ENCODE results near the gene ZBTB7A.

Gene ZBTB7A

DNA sequence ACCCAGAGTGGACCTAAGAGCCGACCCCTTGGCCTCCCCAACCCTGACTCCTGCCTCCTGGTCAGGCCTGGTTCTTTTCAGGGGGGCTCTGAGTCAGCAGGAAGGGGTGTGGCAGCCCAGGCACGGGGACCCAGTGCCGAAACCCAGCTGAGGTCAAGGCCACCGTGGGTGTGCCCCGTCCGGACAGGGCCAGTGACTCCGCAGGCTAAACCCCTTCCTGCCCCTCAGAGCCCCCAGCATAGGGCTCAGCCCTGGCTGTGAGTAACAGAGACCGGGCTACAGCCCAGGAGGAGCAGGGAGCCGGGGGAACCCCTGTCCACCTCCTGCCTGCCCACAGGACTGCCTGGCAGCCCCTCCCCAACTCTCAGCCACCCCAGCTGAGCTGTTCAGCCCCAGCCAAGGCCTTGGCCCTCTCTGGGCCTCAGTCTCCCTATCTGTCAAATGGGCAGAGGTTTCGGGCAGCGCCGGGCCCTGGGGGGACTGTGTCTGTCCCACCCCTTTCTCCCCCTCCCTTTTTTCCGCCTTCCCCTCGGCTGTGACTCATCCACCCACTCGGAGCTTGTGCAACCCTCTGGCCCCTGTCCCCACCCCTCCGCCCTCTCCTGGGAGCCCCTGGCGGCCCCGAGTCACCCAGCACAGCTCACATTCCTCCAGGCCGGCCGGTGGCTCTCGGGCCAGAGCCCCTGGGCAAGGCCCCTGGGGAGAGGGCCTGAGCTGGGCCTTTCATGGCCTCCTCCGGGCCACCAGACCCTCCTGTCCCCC lies 8.6 kb downstream of the ZBTB7A start:
- peak in 1 of 3 donors; percentile 44 for DNase-seq (ENCODE audit: low read depth in 2 of 3, low spot score in 1 of 3)

GRCh38 chr19:4055209-4055552 lies 11.5 kb downstream of the ZBTB7A start:
- DNase-seq (ENCODE audit: low read depth in 2 of 3, low spot score in 1 of 3), result no peak

- DNase-seq (ENCODE audit: low read depth in 2 of 3, low spot score in 1 of 3), result no peak
Observed at GRCh38 chr19:4054441-4055208, 12.1 kb downstream of the ZBTB7A start.

DNA sequence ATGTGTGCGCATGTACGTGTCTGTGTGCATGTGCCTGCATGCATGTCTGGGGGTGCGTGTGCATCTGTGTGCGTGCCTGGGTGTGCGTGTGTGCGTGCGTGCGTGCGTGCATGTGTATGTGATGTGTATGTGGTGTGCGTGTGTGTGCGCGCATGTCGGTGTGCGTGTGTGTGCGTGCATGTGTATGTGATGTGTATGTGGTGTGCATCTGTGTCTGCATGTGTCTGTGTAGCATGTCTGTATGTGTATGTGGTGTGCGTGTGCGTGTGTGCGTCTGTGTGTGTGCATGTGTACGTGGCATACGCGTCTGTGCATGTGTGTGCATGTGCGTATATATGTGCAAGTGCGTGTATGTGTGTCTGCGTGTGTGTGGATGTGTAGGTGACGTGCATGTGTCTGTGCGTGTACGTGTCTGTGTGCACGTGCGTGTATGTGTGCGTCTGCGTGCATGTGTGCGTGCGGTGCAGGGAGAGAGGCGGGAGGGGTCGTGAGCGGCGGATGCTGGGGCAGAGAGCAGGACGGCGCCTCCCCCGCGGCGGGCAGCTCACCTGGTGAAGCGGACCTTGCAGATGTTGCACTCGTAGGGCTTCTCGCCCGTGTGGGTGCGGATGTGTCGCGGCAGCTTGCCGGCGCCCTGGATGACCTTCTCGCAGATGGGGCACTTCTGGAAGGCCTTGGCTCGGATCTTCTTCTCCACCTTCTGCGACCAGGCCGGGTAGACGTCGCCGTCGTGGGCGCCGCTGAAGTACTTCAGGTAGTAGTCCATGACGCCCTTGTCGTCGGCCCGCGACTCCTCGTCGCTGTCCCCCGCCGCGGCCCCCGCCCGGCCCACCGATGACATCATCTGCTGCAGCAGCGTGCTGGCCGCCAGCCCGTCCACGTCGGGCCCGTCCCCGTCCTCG lies 13.0 kb downstream of the ZBTB7A start:
- no peak for DNase-seq (ENCODE audit: low read depth in 2 of 3, low spot score in 1 of 3)

DNA sequence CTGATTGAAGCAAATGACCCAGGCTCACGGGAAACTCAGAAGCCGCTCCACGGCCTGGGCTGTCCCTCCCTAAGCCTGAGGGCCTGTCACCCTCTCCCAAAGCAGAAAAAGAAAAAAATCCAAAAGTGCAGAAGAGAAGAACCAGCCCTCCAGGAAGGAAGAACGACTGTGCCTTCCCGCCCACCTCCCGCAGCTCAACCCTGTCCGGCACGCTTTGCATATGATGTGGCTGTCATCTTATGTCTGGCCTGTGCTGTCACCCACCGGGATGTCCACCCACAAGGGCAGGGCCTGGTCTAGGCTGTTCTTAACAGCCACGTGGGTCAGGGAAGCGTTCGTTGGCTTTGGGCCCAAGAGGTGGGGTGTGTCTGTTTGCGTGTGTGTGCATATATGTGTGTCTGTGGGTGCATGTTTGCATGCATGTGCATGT lies 13.7 kb downstream of the ZBTB7A start:
- no peak for DNase-seq (ENCODE audit: low read depth in 2 of 3, low spot score in 1 of 3)

GRCh38 chr19:4052114-4052992 lies 14.3 kb downstream of the ZBTB7A start:
- no peak for DNase-seq (ENCODE audit: low read depth in 2 of 3, low spot score in 1 of 3)

GRCh38 chr19:4051175-4052101 lies 15.3 kb downstream of the ZBTB7A start:
- DNase-seq (ENCODE audit: low read depth in 2 of 3, low spot score in 1 of 3), result no peak

DNA sequence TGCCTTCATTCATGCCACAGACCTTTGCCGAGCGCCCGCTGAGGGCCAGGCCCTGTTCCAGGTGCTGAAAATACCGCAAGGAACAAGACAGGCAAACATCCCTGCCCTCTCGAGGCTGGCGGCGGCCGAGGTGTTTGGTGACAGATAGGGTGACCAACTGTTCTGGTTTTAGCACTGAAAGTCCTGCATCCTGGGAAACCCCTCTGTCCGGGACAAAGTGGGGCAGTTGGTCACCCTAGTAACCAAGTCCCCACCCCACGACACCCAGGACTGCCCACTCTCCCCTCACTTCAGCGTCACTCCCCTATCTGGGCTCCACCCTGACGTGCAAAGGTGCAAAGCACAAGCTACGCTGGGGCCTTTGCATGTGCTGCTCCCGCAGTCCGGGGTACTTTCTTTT lies 17.3 kb downstream of the ZBTB7A start:
- DNase-seq (ENCODE audit: low read depth in 2 of 3, low spot score in 1 of 3), result no peak

- no peak for DNase-seq (ENCODE audit: low read depth in 2 of 3, low spot score in 1 of 3)
Observed at GRCh38 chr19:4046946-4047683, 19.6 kb downstream of the ZBTB7A start.

- no peak for DNase-seq (ENCODE audit: low read depth in 2 of 3, low spot score in 1 of 3)
Observed at GRCh38 chr19:4046362-4046691, 20.4 kb downstream of the ZBTB7A start.

GRCh38 chr19:4045597-4046361 lies 20.9 kb downstream of the ZBTB7A start:
- no peak for DNase-seq (ENCODE audit: low read depth in 2 of 3, low spot score in 1 of 3)

GRCh38 chr19:4044990-4045465 lies 21.7 kb downstream of the ZBTB7A start:
- DNase-seq (ENCODE audit: low read depth in 2 of 3, low spot score in 1 of 3), result no peak

- DNase-seq (ENCODE audit: low read depth in 2 of 3, low spot score in 1 of 3), result no peak
Observed at GRCh38 chr19:4043966-4044715, 22.6 kb downstream of the ZBTB7A start.

DNA sequence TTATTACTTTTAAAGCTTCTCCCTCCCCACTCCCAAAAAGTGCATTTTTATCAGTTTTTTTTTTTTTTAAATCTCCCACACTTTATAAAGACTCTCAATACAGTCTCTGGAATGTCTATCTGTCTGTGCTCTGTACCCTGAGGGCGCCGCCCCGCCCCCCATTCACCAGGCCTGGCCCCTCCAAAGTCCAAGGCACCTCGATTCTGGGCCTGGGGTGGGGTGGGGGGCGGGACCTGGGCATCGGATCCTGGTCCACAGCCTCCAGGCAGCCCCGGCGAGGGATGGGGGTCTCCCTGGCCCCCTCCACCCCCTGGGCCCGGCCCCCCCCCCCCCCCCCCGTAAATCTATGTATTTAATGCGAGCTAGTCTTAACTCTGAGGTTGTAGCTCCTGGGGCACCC lies 23.3 kb downstream of the ZBTB7A start:
- DNase-seq (ENCODE audit: low read depth in 2 of 3, low spot score in 1 of 3), result no peak

- DNase-seq (ENCODE audit: low read depth in 2 of 3, low spot score in 1 of 3), result no peak
Observed at GRCh38 chr19:4042731-4043082, 24.0 kb downstream of the ZBTB7A start.

DNA sequence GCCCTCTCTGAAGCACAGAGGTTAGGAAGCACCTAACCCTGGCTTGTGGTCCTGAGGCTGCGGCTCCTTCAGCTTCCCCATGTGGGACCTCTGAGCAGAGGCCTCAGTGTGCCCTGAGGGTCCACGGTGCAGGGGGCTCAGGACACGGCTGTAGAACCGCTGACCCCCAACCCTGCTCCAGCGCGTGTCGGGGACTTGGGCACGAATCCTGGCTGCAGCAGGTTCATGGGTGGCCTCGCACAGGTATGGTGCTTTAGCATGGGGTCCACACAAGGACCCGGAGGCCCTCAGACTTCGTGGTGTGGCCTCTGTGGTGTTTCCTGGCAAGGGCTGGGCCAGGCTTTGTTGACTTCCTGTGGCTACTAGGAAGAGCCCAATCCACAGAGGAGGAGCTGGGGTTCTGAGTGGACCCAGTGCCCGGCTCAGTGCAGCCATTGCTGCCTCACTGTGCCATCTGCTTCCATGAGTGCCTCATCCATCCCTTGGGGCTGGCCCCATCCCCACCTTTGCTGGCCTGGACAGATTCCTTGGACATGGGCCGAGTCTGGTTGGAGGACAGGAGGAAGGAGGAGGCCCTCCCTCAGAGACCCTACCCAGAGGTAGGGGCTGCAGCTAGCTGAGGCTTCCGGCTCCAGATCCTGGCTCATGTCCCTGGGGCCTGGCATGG lies 24.5 kb downstream of the ZBTB7A start:
- no peak for DNase-seq (ENCODE audit: low read depth in 2 of 3, low spot score in 1 of 3)
